HL-60 (cell line): ENCODE measurements around the gene MAP4K2.

Source experiments
- GABPA ChIP-seq: IDR thresholded peaks from 2 replicates; pipeline ENCODE4 v1.6.1; 2012; ENCODE audit warnings: low read depth
- REST ChIP-seq: IDR thresholded peaks from 2 replicates; pipeline ENCODE4 v1.6.1; 2012; ENCODE audit warnings: low read depth; ENCODE audit not compliant: insufficient replicate concordance
- TF ChIP-seq, protein P1 (sequence below): IDR thresholded peaks from one replicate; pipeline ENCODE4 v1.5.1; 2011; ENCODE audit warnings: low read length, control low read depth, inconsistent platforms; ENCODE audit not compliant: insufficient read depth

GRCh38 chr11:64796757-64797541 lies 6.1 kb downstream of the MAP4K2 start:
- TF ChIP-seq, protein P1, sequence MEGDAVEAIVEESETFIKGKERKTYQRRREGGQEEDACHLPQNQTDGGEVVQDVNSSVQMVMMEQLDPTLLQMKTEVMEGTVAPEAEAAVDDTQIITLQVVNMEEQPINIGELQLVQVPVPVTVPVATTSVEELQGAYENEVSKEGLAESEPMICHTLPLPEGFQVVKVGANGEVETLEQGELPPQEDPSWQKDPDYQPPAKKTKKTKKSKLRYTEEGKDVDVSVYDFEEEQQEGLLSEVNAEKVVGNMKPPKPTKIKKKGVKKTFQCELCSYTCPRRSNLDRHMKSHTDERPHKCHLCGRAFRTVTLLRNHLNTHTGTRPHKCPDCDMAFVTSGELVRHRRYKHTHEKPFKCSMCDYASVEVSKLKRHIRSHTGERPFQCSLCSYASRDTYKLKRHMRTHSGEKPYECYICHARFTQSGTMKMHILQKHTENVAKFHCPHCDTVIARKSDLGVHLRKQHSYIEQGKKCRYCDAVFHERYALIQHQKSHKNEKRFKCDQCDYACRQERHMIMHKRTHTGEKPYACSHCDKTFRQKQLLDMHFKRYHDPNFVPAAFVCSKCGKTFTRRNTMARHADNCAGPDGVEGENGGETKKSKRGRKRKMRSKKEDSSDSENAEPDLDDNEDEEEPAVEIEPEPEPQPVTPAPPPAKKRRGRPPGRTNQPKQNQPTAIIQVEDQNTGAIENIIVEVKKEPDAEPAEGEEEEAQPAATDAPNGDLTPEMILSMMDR = no peak
- no peak for TF ChIP-seq GABPA
- no peak for TF ChIP-seq REST
